Fibroblast of lung (primary cell): ENCODE measurements around the gene KRTAP10-1. TPM values are rescaled to one million over a fixed set of nuclear protein-coding genes. Genes with fewer than 3 reads are reported as not detected.

Experiments used
- DNase-seq, 2 donors: peaks; one replicate each; pipeline versions ENCODE4 v3.0.0 to v3.0.0-alpha.2; 2010; ENCODE audit warnings: low read depth in 2 of 2
- H2AFZ ChIP-seq: 2 replicates; pipeline ENCODE4 v1.5.1; 2012; ENCODE audit warnings: low read length, control low read depth, inconsistent platforms
- H3K27ac ChIP-seq: 2 replicates; pipeline ENCODE4 v1.5.1; 2011; ENCODE audit warnings: low read length, control low read depth; ENCODE audit not compliant: insufficient read depth
- H3K27me3 ChIP-seq: 2 replicates; pipeline ENCODE4 v1.5.1; 2011; ENCODE audit warnings: mild to moderate bottlenecking, low read length; ENCODE audit not compliant: control insufficient read depth, insufficient read depth
- H3K36me3 ChIP-seq: 2 replicates; pipeline ENCODE4 v1.5.1; 2011; ENCODE audit warnings: low read length; ENCODE audit not compliant: control insufficient read depth, insufficient read depth
- H3K4me1 ChIP-seq: 2 replicates; pipeline ENCODE4 v1.5.1; 2011; ENCODE audit warnings: low read length; ENCODE audit not compliant: control insufficient read depth, insufficient read depth; ENCODE audit errors: extremely low read depth
- H3K4me2 ChIP-seq: 2 replicates; pipeline ENCODE4 v1.5.1; 2011; ENCODE audit warnings: low read length, control low read depth; ENCODE audit not compliant: insufficient read depth; ENCODE audit errors: extremely low read depth
- H3K4me3 ChIP-seq, 4 experiments: fragments of 200-600 bp in 1 of 4; sonication (generic) in 1 of 4; replicated peaks in 1 of 4; 2 replicates each; pipeline ENCODE4 v1.5.1; 2011 to 2016; ENCODE audit warnings: low read length in 4 of 4, low read depth in 3 of 4, mild to moderate bottlenecking in 3 of 4, control low read depth in 2 of 4, inconsistent platforms in 1 of 4, mixed read lengths in 1 of 4; ENCODE audit not compliant: insufficient read depth in 1 of 4; ENCODE audit errors: control extremely low read depth in 1 of 4
- H3K79me2 ChIP-seq: 2 replicates; pipeline ENCODE4 v1.5.1; 2012; ENCODE audit warnings: mild to moderate bottlenecking, low read length, inconsistent platforms; ENCODE audit not compliant: control insufficient read depth, insufficient read depth
- H3K9ac ChIP-seq: 2 replicates; pipeline ENCODE4 v1.5.1; 2011; ENCODE audit warnings: mild to moderate bottlenecking, low read length, control low read depth; ENCODE audit not compliant: insufficient read depth
- H3K9me3 ChIP-seq: 2 replicates; pipeline ENCODE4 v1.5.1; 2012; ENCODE audit warnings: low read depth, low read length; ENCODE audit not compliant: control insufficient read depth, insufficient read depth
- H4K20me1 ChIP-seq: 2 replicates; pipeline ENCODE4 v1.5.1; 2011; ENCODE audit warnings: low read length; ENCODE audit not compliant: control insufficient read depth, insufficient read depth; ENCODE audit errors: extremely low read depth
- CTCF ChIP-seq, 2 donors: IDR thresholded peaks in 1 of 2; conservative IDR thresholded peaks in 1 of 2; 1 replicate in 1 of 2; 2 replicates in 1 of 2; pipeline ENCODE4 v1.5.1; 2011 to 2012; ENCODE audit warnings: low read length in 2 of 2, control low read depth in 1 of 2, inconsistent platforms in 1 of 2, low read depth in 1 of 2, mild to moderate bottlenecking in 1 of 2
- EZH2 ChIP-seq: IDR thresholded peaks from 2 replicates; pipeline ENCODE4 v1.5.1; 2012; ENCODE audit warnings: low read length, control low read depth, mild to moderate bottlenecking; ENCODE audit errors: missing control alignments
- polyA plus RNA-seq, 2 donors: library from polyadenylated mRNA; depleted of rRNA in 1 of 2; stranded (reverse) in 1 of 2; unstranded in 1 of 2; fragments of >200 nt; gene quantifications; 2 replicates each; pipeline ENCODE4 v1.2.1, GENCODE V29; 2011 to 2012; ENCODE audit warnings: missing spikeins in 1 of 2
- total RNA-seq: library from RNA; depleted of rRNA; stranded (reverse); fragments of >200 nt; gene quantifications from 2 replicates; pipeline ENCODE4 v1.2.1, GENCODE V29; 2014

KRTAP10-1 gene
- total and polyA plus RNA-seq, 2 donors (not counting 1 experiment from before 2014, with no cell fraction given): not detected

GRCh38 chr21:44512496-44513388, 27.3 kb downstream of the KRTAP10-1 start:
- H3K36me3 ChIP-seq: no peaks in the 10 kb centered on the region
- no peak for TF ChIP-seq EZH2
- no peak for TF ChIP-seq CTCF (conservative IDR thresholded peaks at IDR 0.05 in 1 of 2, IDR thresholded peaks at IDR 0.05 in 1 of 2; ENCODE audit: low read depth in 1 of 2, low read length in 2 of 2)
- no peak overlapping the region for H3K27ac ChIP-seq
- no peak overlapping the region for H2AFZ ChIP-seq
- H4K20me1 ChIP-seq: no peaks in the 10 kb centered on the region
- no peak overlapping the region for H3K4me3 ChIP-seq
- H3K9me3 ChIP-seq: no peaks in the 10 kb centered on the region
- no peaks in the 10 kb centered on the region for H3K79me2 ChIP-seq
- H3K9ac ChIP-seq: no peak overlapping the region
- H3K4me1 ChIP-seq: no peaks in the 10 kb centered on the region
- no peak for DNase-seq
- H3K27me3 ChIP-seq: no peaks in the 10 kb centered on the region
- H3K4me2 ChIP-seq: no peak overlapping the region

- Histone ChIP-seq H3K79me2 (no peaks in the 10 kb centered on the region), H3K9me3 (no peaks in the 10 kb centered on the region), H3K27ac (no peak overlapping the region), H2AFZ (no peak overlapping the region), H3K4me2 (no peak overlapping the region), H3K27me3 (no peaks in the 10 kb centered on the region), H3K4me1 (no peaks in the 10 kb centered on the region), H3K4me3 (no peak overlapping the region), H4K20me1 (no peaks in the 10 kb centered on the region), H3K9ac (no peak overlapping the region), H3K36me3 (no peaks in the 10 kb centered on the region)
- DNase-seq: no peak
- TF ChIP-seq CTCF (conservative IDR thresholded peaks at IDR 0.05 in 1 of 2, IDR thresholded peaks at IDR 0.05 in 1 of 2; ENCODE audit: low read depth in 1 of 2, low read length in 2 of 2): no peak
Observed at GRCh38 chr21:44511938-44512275, 28.1 kb downstream of the KRTAP10-1 start.

GRCh38 chr21:44511219-44511937, 28.6 kb downstream of the KRTAP10-1 start:
- H3K9ac ChIP-seq: no peak overlapping the region
- H3K27me3 ChIP-seq: no peaks in the 10 kb centered on the region
- H3K9me3 ChIP-seq: no peaks in the 10 kb centered on the region
- TF ChIP-seq EZH2: no peak
- no peaks in the 10 kb centered on the region for H3K36me3 ChIP-seq
- no peak overlapping the region for H3K4me2 ChIP-seq
- no peak overlapping the region for H3K27ac ChIP-seq
- H3K4me1 ChIP-seq: no peaks in the 10 kb centered on the region
- no peaks in the 10 kb centered on the region for H3K79me2 ChIP-seq
- no peak overlapping the region for H3K4me3 ChIP-seq
- no peak for DNase-seq
- no peak overlapping the region for H2AFZ ChIP-seq
- H4K20me1 ChIP-seq: no peaks in the 10 kb centered on the region
